NCI-H2227 treated with DMSO at 0.1 percent for 48 hours (cell line): ENCODE measurements around the gene BRPF1.

Source experiments
- DNase-seq: peaks from one replicate; lab custom pipeline; 2025; lab: John Stamatoyannopoulos, UW

The BRPF1 gene

GRCh38 chr3:9787714-9788113 is 56.2 kb downstream of the BRPF1 start:
- DNase-seq: no peak

- DNase-seq: no peak
These were observed 59.6 kb downstream of the BRPF1 start for GRCh38 chr3:9791127-9791526.

- no peak for DNase-seq
These were observed 60.4 kb downstream of the BRPF1 start for GRCh38 chr3:9791790-9792404.

GRCh38 chr3:9792405-9793160 is 61.0 kb downstream of the BRPF1 start, which contains the start of the genes ARPC4 and TADA3:
TSS of gene ARPC4 (plus strand) at chr3:9793082. CDS start at chr3:9793122, 40 bp downstream.
TSS of gene TADA3 (minus strand) at chr3:9792473. CDS start at chr3:9791466, 1,007 bp downstream.
- peak; percentile 89 for DNase-seq

GRCh38 chr3:9793161-9793781 is 61.7 kb downstream of the BRPF1 start:
- DNase-seq: no peak

- no peak for DNase-seq
These were observed 62.9 kb downstream of the BRPF1 start for GRCh38 chr3:9794400-9794799.

GRCh38 chr3:9795207-9795606 is 63.7 kb downstream of the BRPF1 start:
- no peak for DNase-seq

- DNase-seq: no peak
These were observed 65.8 kb downstream of the BRPF1 start for GRCh38 chr3:9797196-9797945.
